Keratinocyte (primary cell): ENCODE data around the gene FMO4. TPM values are rescaled to one million over a fixed set of nuclear protein-coding genes. Genes with fewer than 3 reads are reported as not detected.

Experiments used
- DNase-seq: peaks from one replicate; pipeline ENCODE4 v3.0.0-alpha.2; 2011; ENCODE audit warnings: low read depth, missing footprints, low spot score
- FAIRE-seq: peaks from 2 replicates; lab custom pipeline; 2011; peaks lifted over from hg19 to GRCh38; lab: Jason Lieb, UNC
- H2AFZ ChIP-seq: 2 replicates; pipeline ENCODE4 v1.6.0; 2012; ENCODE audit warnings: low read length, control low read depth, inconsistent platforms; ENCODE audit not compliant: control insufficient read depth
- H3K27ac ChIP-seq: 2 replicates; pipeline ENCODE4 v1.5.1; 2011; ENCODE audit warnings: low read length; ENCODE audit not compliant: control insufficient read depth, insufficient read depth
- H3K27me3 ChIP-seq: 3 replicates; pipeline ENCODE4 v1.6.0; 2011; ENCODE audit warnings: low read length; ENCODE audit not compliant: control insufficient read depth, insufficient read depth; ENCODE audit errors: extremely low read depth
- H3K36me3 ChIP-seq, 2 experiments: 2 replicates in 1 of 2; 3 replicates in 1 of 2; pipeline ENCODE4 v1.5.1; 2011; ENCODE audit warnings: low read length in 2 of 2, mild to moderate bottlenecking in 1 of 2; ENCODE audit not compliant: control insufficient read depth in 2 of 2, insufficient read depth in 2 of 2; ENCODE audit errors: extremely low read depth in 1 of 2
- H3K4me1 ChIP-seq: 3 replicates; pipeline ENCODE4 v1.5.1; 2011; ENCODE audit warnings: low read length; ENCODE audit not compliant: control insufficient read depth, insufficient read depth; ENCODE audit errors: extremely low read depth
- H3K4me2 ChIP-seq: 3 replicates; pipeline ENCODE4 v1.6.0; 2011; ENCODE audit warnings: low read depth, low read length; ENCODE audit not compliant: control insufficient read depth, insufficient read depth; ENCODE audit errors: extremely low read depth
- H3K4me3 ChIP-seq, 3 experiments: fragments of 200-600 bp in 1 of 3; sonication (generic) in 1 of 3; 2 replicates in 2 of 3; 3 replicates in 1 of 3; pipeline ENCODE4 v1.5.1; 2011 to 2016; ENCODE audit warnings: low read length in 3 of 3, mild to moderate bottlenecking in 3 of 3, control low read depth in 2 of 3, inconsistent platforms in 1 of 3, low read depth in 1 of 3, mixed read lengths in 1 of 3, mixed run types in 1 of 3, moderate library complexity in 1 of 3; ENCODE audit not compliant: control insufficient read depth in 2 of 3, insufficient read depth in 2 of 3; ENCODE audit errors: extremely low read depth in 1 of 3
- H3K79me2 ChIP-seq: 2 replicates; pipeline ENCODE4 v1.6.0; 2012; ENCODE audit warnings: low read length; ENCODE audit not compliant: control insufficient read depth, insufficient read depth
- H3K9ac ChIP-seq: 3 replicates; pipeline ENCODE4 v1.6.0; 2011; ENCODE audit warnings: low read length; ENCODE audit not compliant: control insufficient read depth, insufficient read depth; ENCODE audit errors: extremely low read depth
- H3K9me1 ChIP-seq: 3 replicates; pipeline ENCODE4 v1.6.0; 2011; ENCODE audit warnings: low read length; ENCODE audit not compliant: control insufficient read depth, insufficient read depth; ENCODE audit errors: extremely low read depth
- H3K9me3 ChIP-seq: 2 replicates; pipeline ENCODE4 v1.5.1; 2012; ENCODE audit warnings: low read depth, low read length; ENCODE audit not compliant: control insufficient read depth
- H4K20me1 ChIP-seq: 3 replicates; pipeline ENCODE4 v1.6.0; 2011; ENCODE audit warnings: low read length; ENCODE audit not compliant: control insufficient read depth, insufficient read depth; ENCODE audit errors: extremely low read depth
- EZH2 ChIP-seq: IDR thresholded peaks from one replicate; pipeline ENCODE4 v1.6.1; 2012; ENCODE audit warnings: inconsistent platforms, mild to moderate bottlenecking, low read length, moderate library complexity
- dilution Hi-C: fragments of 300-500 bp; cut with MboI; formaldehyde crosslinking; loops from one replicate; pipeline ENCODE4 v1.7.0; 2020; ENCODE audit warnings: low sequenced_read_pairs; ENCODE audit not compliant: extremely low pct_ligation_motif_present
- polyA plus RNA-seq, 5 experiments: library from polyadenylated mRNA; depleted of rRNA in 3 of 5; stranded (reverse) in 3 of 5; stranded (forward) in 1 of 5; unstranded in 1 of 5; fragments of >200 nt; gene quantifications; 1 replicate in 1 of 5; 2 replicates in 3 of 5; 3 replicates in 1 of 5; pipeline versions ENCODE4 v1.2.1 to v1.2.3, GENCODE V29; 2011 to 2012; ENCODE audit warnings: missing spikeins in 2 of 5, low read depth in 1 of 5, low replicate concordance in 1 of 5
- TF ChIP-seq, protein P1 (sequence below), 3 experiments: IDR thresholded peaks in 1 of 3; conservative IDR thresholded peaks in 1 of 3; optimal IDR thresholded peaks in 1 of 3; 2 replicates in 2 of 3; 3 replicates in 1 of 3; pipeline versions ENCODE3 to v1.5.1; 2011; ENCODE audit warnings: low read length in 3 of 3, mild to moderate bottlenecking in 3 of 3, moderate library complexity in 2 of 3, control low read depth in 1 of 3, inconsistent platforms in 1 of 3; ENCODE audit not compliant: insufficient read depth in 2 of 3; ENCODE audit errors: extremely low read depth in 1 of 3

FMO4 gene
- polyA plus RNA-seq, 1 donor (not counting 4 experiments of a cell fraction or from before 2014, with no cell fraction given): 4.7 TPM

DNA sequence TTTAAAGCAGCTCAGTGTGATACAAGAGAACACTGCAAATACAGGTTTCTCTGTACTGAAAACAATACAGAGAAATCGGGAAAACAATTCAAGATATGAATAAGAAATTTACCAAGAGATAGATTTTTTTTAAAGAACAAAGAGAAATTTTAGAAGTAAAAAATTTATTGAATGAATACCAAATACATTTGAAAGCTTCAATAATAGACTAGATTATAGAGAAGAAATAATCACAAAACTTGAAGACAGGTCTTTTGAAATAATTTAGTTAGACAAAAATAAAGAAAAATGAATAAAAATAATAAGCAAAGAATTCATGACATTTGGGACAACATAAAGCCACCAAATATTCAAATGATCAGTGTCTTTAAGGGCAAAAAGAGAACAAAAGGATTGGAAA, 13.6 kb upstream of the FMO4 start:
- dilution Hi-C loops: no loop called here
- Histone ChIP-seq H3K4me3 (no peak overlapping the region), H3K79me2 (no peaks in the 10 kb centered on the region), H3K36me3 (no peaks in the 10 kb centered on the region), H4K20me1 (no peaks in the 10 kb centered on the region), H3K9me3 (no peaks in the 10 kb centered on the region), H3K9ac (no peak overlapping the region), H3K4me1 (no peaks in the 10 kb centered on the region), H3K27me3 (no peaks in the 10 kb centered on the region), H2AFZ (no peak overlapping the region), H3K9me1 (no peaks in the 10 kb centered on the region), H3K4me2 (no peak overlapping the region), H3K27ac (no peak overlapping the region)
- DNase-seq (no peak), FAIRE-seq (no peak)
- no peak for TF ChIP-seq EZH2
- TF ChIP-seq, protein P1, sequence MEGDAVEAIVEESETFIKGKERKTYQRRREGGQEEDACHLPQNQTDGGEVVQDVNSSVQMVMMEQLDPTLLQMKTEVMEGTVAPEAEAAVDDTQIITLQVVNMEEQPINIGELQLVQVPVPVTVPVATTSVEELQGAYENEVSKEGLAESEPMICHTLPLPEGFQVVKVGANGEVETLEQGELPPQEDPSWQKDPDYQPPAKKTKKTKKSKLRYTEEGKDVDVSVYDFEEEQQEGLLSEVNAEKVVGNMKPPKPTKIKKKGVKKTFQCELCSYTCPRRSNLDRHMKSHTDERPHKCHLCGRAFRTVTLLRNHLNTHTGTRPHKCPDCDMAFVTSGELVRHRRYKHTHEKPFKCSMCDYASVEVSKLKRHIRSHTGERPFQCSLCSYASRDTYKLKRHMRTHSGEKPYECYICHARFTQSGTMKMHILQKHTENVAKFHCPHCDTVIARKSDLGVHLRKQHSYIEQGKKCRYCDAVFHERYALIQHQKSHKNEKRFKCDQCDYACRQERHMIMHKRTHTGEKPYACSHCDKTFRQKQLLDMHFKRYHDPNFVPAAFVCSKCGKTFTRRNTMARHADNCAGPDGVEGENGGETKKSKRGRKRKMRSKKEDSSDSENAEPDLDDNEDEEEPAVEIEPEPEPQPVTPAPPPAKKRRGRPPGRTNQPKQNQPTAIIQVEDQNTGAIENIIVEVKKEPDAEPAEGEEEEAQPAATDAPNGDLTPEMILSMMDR (optimal IDR thresholded peaks at IDR 0.05 in 1 of 3, IDR thresholded peaks at IDR 0.05 in 1 of 3, conservative IDR thresholded peaks at IDR 0.05 in 1 of 3; ENCODE audit: extremely low read depth in 1 of 3, insufficient read depth in 2 of 3, low read length in 3 of 3): no peak

DNA sequence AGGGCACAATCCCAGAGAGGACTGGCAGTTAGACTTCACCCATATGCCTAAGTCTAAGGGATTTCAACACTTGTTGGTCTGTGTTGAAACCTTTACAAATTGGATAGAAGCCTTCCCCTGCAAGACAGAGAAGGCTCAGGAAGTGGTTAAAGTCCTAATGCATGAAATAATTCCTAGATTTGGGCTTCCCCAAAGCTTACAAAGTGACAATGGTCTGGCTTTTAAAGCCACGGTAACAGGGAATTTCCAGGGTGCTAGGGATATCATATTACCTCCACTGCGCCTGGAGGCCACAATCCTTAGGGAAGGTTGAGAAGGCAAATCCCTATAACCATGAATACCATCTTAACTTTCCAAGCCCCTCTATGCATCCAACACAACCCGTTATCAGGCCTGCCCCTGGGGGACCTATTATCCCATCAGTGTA, 3.3 kb upstream of the FMO4 start:
- H3K4me2 ChIP-seq: no peak overlapping the region
- H3K9ac ChIP-seq: no peak overlapping the region
- H3K27ac ChIP-seq: no peak overlapping the region
- H2AFZ ChIP-seq: no peak overlapping the region
- H3K4me3 ChIP-seq: no peak overlapping the region
- no peaks in the 10 kb centered on the region for H4K20me1 ChIP-seq
- no peak for TF ChIP-seq EZH2
- TF ChIP-seq, protein P1 (optimal IDR thresholded peaks at IDR 0.05 in 1 of 3, IDR thresholded peaks at IDR 0.05 in 1 of 3, conservative IDR thresholded peaks at IDR 0.05 in 1 of 3; ENCODE audit: extremely low read depth in 1 of 3, insufficient read depth in 2 of 3, low read length in 3 of 3): no peak
- DNase-seq: no peak
- no peaks in the 10 kb centered on the region for H3K27me3 ChIP-seq
- no peaks in the 10 kb centered on the region for H3K79me2 ChIP-seq
- no peaks in the 10 kb centered on the region for H3K9me1 ChIP-seq
- dilution Hi-C loops: no loop called here
- FAIRE-seq: no peak
- H3K4me1 ChIP-seq: peaks cover 8% of the 10 kb centered on the region
- no peaks in the 10 kb centered on the region for H3K36me3 ChIP-seq
- no peaks in the 10 kb centered on the region for H3K9me3 ChIP-seq
